Liver (tissue), 9 donors: ENCODE measurements around the gene PHC3. TPM values are rescaled to one million over a fixed set of nuclear protein-coding genes. Genes with fewer than 3 reads are reported as not detected.

Experiments
- DNase-seq: peaks from one replicate; pipeline ENCODE4 v3.0.0-alpha.2; 2017; ENCODE audit warnings: low spot score
- H3K27ac ChIP-seq, 2 donors: one replicate each; pipeline ENCODE4 v1.7.0; 2013; ENCODE audit warnings: inconsistent platforms in 2 of 2, low read length in 2 of 2, control low read depth in 1 of 2, low read depth in 1 of 2, mild to moderate bottlenecking in 1 of 2
- H3K27me3 ChIP-seq, 4 donors: one replicate each; pipeline versions ENCODE4 v1.6.1 to v1.7.0; 2013; ENCODE audit warnings: low read length in 3 of 4, inconsistent platforms in 1 of 4, mild to moderate bottlenecking in 1 of 4, moderate library complexity in 1 of 4; ENCODE audit not compliant: control insufficient read depth in 4 of 4, insufficient read depth in 4 of 4
- H3K36me3 ChIP-seq, 4 donors: one replicate each; pipeline versions ENCODE4 v1.6.1 to v1.7.0; 2013; ENCODE audit warnings: low read length in 3 of 4, mild to moderate bottlenecking in 3 of 4, low read depth in 1 of 4, moderate library complexity in 1 of 4; ENCODE audit not compliant: control insufficient read depth in 4 of 4, insufficient read depth in 3 of 4
- H3K4me1 ChIP-seq, 4 donors: one replicate each; pipeline versions ENCODE4 v1.6.1 to v1.7.0; 2013; ENCODE audit warnings: low read length in 3 of 4, mild to moderate bottlenecking in 3 of 4, moderate library complexity in 1 of 4; ENCODE audit not compliant: control insufficient read depth in 4 of 4, insufficient read depth in 4 of 4
- H3K4me3 ChIP-seq, 3 donors: one replicate each; pipeline versions ENCODE4 v1.6.1 to v1.7.0; 2013; ENCODE audit warnings: low read length in 3 of 3, control low read depth in 1 of 3, low read depth in 1 of 3, mild to moderate bottlenecking in 1 of 3
- H3K9ac ChIP-seq, 2 donors: one replicate each; pipeline ENCODE4 v1.7.0; 2013; ENCODE audit warnings: low read length in 2 of 2, mild to moderate bottlenecking in 2 of 2, moderate library complexity in 2 of 2, control low read depth in 1 of 2, low read depth in 1 of 2
- H3K9me3 ChIP-seq, 4 donors: one replicate each; pipeline versions ENCODE4 v1.6.1 to v1.7.0; 2013; ENCODE audit warnings: low read length in 3 of 4; ENCODE audit not compliant: control insufficient read depth in 4 of 4
- ATF3 ChIP-seq: IDR thresholded peaks from 2 replicates; pipeline ENCODE4 v1.6.1; 2016; ENCODE audit warnings: antibody characterized with exemption
- CTCF ChIP-seq: fragments of 150-350 bp; IDR thresholded peaks from 2 replicates; pipeline ENCODE4 v1.5.1; 2017; ENCODE audit warnings: improper control_type of control experiment, low read depth, low read length; ENCODE audit not compliant: missing input control
- EGR1 ChIP-seq, 2 donors: IDR thresholded peaks; 2 replicates each; pipeline ENCODE4 v1.6.1; 2016 to 2018; ENCODE audit warnings: antibody characterized with exemption in 2 of 2, low read depth in 2 of 2
- FOXA1 ChIP-seq: IDR thresholded peaks from 2 replicates; pipeline ENCODE4 v1.6.1; 2016; ENCODE audit warnings: antibody characterized with exemption
- FOXA2 ChIP-seq: IDR thresholded peaks from 2 replicates; pipeline ENCODE4 v1.6.1; 2016; ENCODE audit warnings: antibody characterized with exemption
- GABPA ChIP-seq, 2 donors: IDR thresholded peaks in 1 of 2; conservative IDR thresholded peaks in 1 of 2; 2 replicates each; pipeline ENCODE4 v1.6.1; 2016; ENCODE audit warnings: antibody characterized with exemption in 2 of 2, mild to moderate bottlenecking in 1 of 2, moderate library complexity in 1 of 2
- HNF4A ChIP-seq, 2 donors: conservative IDR thresholded peaks; 2 replicates each; pipeline ENCODE4 v1.6.1; 2016; ENCODE audit warnings: antibody characterized with exemption in 2 of 2, mild to moderate bottlenecking in 2 of 2
- HNF4G ChIP-seq: IDR thresholded peaks from 2 replicates; pipeline ENCODE4 v1.6.1; 2016; ENCODE audit warnings: antibody characterized with exemption
- JUND ChIP-seq, 2 donors: IDR thresholded peaks; 2 replicates each; pipeline ENCODE4 v1.6.1; 2016; ENCODE audit warnings: antibody characterized with exemption in 2 of 2
- MAX ChIP-seq: IDR thresholded peaks from 2 replicates; pipeline ENCODE4 v1.6.1; 2016; ENCODE audit warnings: antibody characterized with exemption
- NR2F2 ChIP-seq: IDR thresholded peaks from 2 replicates; pipeline ENCODE4 v1.6.1; 2016; ENCODE audit warnings: antibody characterized with exemption
- RAD21 ChIP-seq, 2 donors: IDR thresholded peaks; 2 replicates each; pipeline ENCODE4 v1.6.1; 2016; ENCODE audit warnings: antibody characterized with exemption in 2 of 2, mild to moderate bottlenecking in 2 of 2
- REST ChIP-seq: IDR thresholded peaks from 2 replicates; pipeline ENCODE4 v1.6.1; 2016; ENCODE audit warnings: antibody characterized with exemption, mild to moderate bottlenecking
- RXRA ChIP-seq, 2 donors: IDR thresholded peaks; 2 replicates each; pipeline ENCODE4 v1.6.1; 2017 to 2018; ENCODE audit warnings: antibody characterized with exemption in 2 of 2, mild to moderate bottlenecking in 1 of 2
- SP1 ChIP-seq: IDR thresholded peaks from 2 replicates; pipeline ENCODE4 v1.6.1; 2018; ENCODE audit warnings: antibody characterized with exemption, mild to moderate bottlenecking
- TAF1 ChIP-seq: conservative IDR thresholded peaks from 2 replicates; pipeline ENCODE4 v1.6.1; 2016; ENCODE audit warnings: antibody characterized with exemption, mild to moderate bottlenecking
- YY1 ChIP-seq: IDR thresholded peaks from 2 replicates; pipeline ENCODE4 v1.6.1; 2016; ENCODE audit warnings: antibody characterized with exemption, mild to moderate bottlenecking
- ZBTB33 ChIP-seq: IDR thresholded peaks from 2 replicates; pipeline ENCODE4 v1.6.1; 2016; ENCODE audit warnings: antibody characterized with exemption
- WGBS: extraction: QIAGEN DNeasy Blood & Tissue Kit; methylation state at CpG from one replicate; pipeline ENCODE4 v1.1.7; 2013; 5-methylcytosine and 5-hydroxymethylcytosine counted together
- polyA plus RNA-seq, 2 donors: library from polyadenylated mRNA; stranded (reverse) in 1 of 2; unstranded in 1 of 2; fragments of 200-250 nt in 1 of 2; fragments of >200 nt in 1 of 2; fragmentation: Nextera tagmentation in 1 of 2; extraction: Ambion mirVana in 1 of 2; gene quantifications; one replicate each; pipeline versions ENCODE4 v1.2.1 to v1.2.3, GENCODE V29; 2013 to 2015
- total RNA-seq, 2 donors: library from RNA; depleted of rRNA; stranded (reverse); fragments of >200 nt; gene quantifications; one replicate each; pipeline ENCODE4 v1.2.3, GENCODE V29; 2014
- donor health status: healthy.
- donor health status: healthy.
- donor health status: healthy.
- donor health status: healthy.
- donor health status: healthy.

The PHC3 gene
- total and polyA plus RNA-seq, 4 donors, result 3.9 to 44.7 (median 24.2) TPM

- Histone ChIP-seq H3K9ac (no peak overlapping the region), H3K9me3 (no peaks in the 10 kb centered on the region), H3K27ac (no peak overlapping the region), H3K36me3 (peaks cover 8 to 78% (median 38%) of the 10 kb centered on the region in 4 donors), H3K27me3 (no peaks in the 10 kb centered on the region), H3K4me3 (no peak overlapping the region), H3K4me1 (no peaks in the 10 kb centered on the region)
- 92% methylated on average over 3 of the region's 3 CpGs for whole genome bisulfite sequencing
- no peak for DNase-seq
- TF ChIP-seq HNF4A (conservative IDR thresholded peaks at IDR 0.05) (no peak), CTCF (no peak), MAX (no peak), YY1 (no peak)
Measured at GRCh38 chr3:170096342-170096741, 85.2 kb downstream of the PHC3 start.

GRCh38 chr3:170095771-170096170 is 85.8 kb downstream of the PHC3 start:
- peaks cover 7 to 73% (median 36%) of the 10 kb centered on the region in 4 donors for H3K36me3 ChIP-seq
- no peak overlapping the region for H3K27ac ChIP-seq
- H3K27me3 ChIP-seq, result no peaks in the 10 kb centered on the region
- DNase-seq, result no peak
- H3K9me3 ChIP-seq, result no peaks in the 10 kb centered on the region
- H3K4me3 ChIP-seq, result no peak overlapping the region
- TF ChIP-seq JUND (IDR thresholded peaks at IDR 0.05) (no peak), FOXA1 (no peak), YY1 (no peak)
- WGBS, result 88% methylated on average over 4 of the region's 4 CpGs
- H3K4me1 ChIP-seq, result no peaks in the 10 kb centered on the region
- H3K9ac ChIP-seq, result no peak overlapping the region

GRCh38 chr3:170092907-170093306 is 88.6 kb downstream of the PHC3 start:
- Histone ChIP-seq H3K36me3 (peaks cover 4 to 54% (median 26%) of the 10 kb centered on the region in 4 donors), H3K27me3 (no peaks in the 10 kb centered on the region), H3K27ac (no peak overlapping the region), H3K4me1 (no peaks in the 10 kb centered on the region), H3K9me3 (no peaks in the 10 kb centered on the region), H3K4me3 (no peak overlapping the region), H3K9ac (no peak overlapping the region)
- DNase-seq, result no peak
- no peak for TF ChIP-seq YY1
- no peak for TF ChIP-seq ATF3
- no peak for TF ChIP-seq RXRA (IDR thresholded peaks at IDR 0.05)
- TF ChIP-seq REST, result no peak
- no peak for TF ChIP-seq GABPA (IDR thresholded peaks at IDR 0.05 in 1 of 2, conservative IDR thresholded peaks at IDR 0.05 in 1 of 2)
- TF ChIP-seq JUND (IDR thresholded peaks at IDR 0.05), result no peak
- TF ChIP-seq MAX, result no peak
- no peak for TF ChIP-seq NR2F2
- no peak for TF ChIP-seq CTCF
- no peak for TF ChIP-seq ZBTB33
- TF ChIP-seq HNF4G, result no peak
- TF ChIP-seq FOXA1, result no peak
- no peak for TF ChIP-seq HNF4A (conservative IDR thresholded peaks at IDR 0.05)
- TF ChIP-seq TAF1, result no peak
- no peak for TF ChIP-seq SP1
- no peak for TF ChIP-seq RAD21 (IDR thresholded peaks at IDR 0.05)
- no peak for TF ChIP-seq EGR1 (IDR thresholded peaks at IDR 0.05; ENCODE audit: low read depth in 2 of 2)
- TF ChIP-seq FOXA2, result no peak
- WGBS, result 97% methylated on average over 3 of the region's 3 CpGs
